ENCODE measurements around the gene ACSS1.
A peak's percentile ranks its signal among the peaks of the same experiment; 100 is the strongest.

ACSS1 gene

DNA sequence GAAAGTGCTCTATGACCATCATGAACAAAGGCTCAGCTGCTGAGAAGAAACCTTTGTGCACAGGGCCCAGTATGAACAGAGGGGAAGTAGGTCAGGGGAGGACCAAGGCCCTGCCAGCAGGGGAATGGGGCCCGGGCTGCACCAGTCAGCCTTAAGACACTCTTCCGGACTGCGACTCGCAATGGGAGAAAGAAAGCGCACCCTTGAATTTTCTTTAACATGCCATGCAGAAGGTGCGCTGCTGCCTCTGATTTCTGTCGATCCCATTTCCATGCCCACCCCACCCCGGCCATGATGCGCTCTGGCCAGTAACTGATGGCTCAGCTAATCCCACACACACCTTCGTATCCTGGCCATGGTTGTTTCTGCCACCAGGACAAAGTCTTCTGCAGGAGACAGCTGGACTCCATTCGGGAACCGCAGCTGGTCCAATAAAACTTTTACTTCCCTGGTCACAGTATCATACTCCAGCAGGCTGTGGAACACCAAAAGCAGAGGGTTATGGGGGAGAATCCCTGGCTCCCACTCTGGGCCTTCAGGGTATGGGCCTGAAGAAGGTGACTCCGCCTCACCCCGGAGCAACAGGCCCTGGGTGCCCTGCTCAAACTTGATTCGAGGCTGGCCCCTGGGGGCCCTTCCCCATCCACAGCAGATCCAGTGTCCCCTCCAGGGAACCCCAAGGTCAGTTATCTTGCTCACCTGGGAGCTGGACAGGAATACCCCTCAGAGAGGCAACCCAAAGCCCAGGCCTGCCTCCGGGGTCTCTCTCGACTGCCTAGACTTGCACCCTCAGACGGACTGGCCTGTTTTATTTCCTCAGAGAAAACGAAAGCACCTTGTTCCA is 88.5 kb downstream of the ACSS1 start:
- FAIRE-seq = no peak

DNA sequence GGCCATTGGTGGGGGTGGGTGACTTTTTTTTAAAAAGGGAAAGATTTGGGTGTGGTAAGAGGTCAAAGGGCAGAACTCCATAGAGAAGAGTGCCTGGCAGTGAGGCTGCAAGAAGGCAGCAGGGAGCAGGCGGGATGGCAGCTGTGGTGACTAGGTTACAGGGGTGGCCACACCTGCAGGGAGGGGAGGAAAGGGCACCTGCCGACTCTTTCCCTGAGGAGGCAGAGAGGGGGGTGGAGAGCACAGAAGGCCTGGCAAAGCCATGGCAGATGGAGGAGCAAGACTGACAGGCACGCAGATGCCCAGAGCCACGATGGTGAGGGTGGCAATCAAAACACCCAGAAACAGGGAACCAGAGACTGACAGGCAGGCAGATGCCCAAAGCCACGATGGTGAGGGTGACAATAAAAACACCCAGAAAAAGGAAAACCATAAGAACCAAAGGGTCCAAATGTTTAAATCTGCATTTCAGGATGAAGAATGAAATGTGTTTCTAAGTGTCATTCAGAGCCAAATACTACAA is 89.6 kb downstream of the ACSS1 start:
- FAIRE-seq = no peak

- no peak for FAIRE-seq
Observed at GRCh38 chr20:24966317-24967012, 91.5 kb downstream of the ACSS1 start.

DNA sequence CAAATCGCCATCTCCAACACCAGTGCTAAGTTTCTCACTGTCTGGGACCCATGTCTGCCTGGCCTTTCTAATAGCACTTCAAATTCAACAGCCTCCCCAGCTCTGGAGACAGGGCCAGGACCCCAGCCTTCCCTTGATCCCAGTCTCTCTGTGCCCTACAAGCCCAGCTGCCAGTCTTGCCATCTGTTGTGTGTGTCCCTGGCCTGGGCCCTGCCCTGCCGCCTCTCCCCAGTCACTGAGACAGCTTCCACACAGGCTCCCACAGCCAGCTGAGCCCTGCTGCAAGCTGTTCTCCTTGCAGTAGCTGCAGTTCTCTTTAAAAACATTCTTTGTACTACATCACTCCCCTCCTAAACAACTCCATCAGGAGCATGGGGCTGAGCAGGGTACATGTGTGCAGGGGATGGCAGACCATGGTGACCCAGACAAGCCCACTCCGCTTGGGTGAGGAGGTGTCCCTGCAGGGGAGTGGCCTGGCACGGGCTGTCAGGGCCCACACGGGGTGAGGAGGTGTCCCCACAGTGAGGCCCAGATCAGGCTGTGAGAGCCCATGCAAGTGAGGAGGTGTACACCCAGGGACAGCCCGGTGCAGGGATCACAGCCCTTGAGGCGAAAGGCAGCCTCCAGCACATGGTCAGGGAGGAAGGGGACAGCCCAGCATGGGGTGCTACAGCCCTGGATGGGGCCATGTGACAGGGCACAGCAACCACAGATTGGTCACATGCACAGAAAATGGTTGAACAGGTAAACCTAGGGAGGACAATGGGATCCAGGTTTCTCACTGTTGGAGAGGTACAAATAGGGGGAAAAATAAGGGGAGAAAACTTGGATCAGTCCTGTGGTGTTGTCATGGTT is 92.6 kb downstream of the ACSS1 start:
- FAIRE-seq = no peak

- peak; percentile 93 for FAIRE-seq
Observed at GRCh38 chr20:24964506-24964840, 93.5 kb downstream of the ACSS1 start.

DNA sequence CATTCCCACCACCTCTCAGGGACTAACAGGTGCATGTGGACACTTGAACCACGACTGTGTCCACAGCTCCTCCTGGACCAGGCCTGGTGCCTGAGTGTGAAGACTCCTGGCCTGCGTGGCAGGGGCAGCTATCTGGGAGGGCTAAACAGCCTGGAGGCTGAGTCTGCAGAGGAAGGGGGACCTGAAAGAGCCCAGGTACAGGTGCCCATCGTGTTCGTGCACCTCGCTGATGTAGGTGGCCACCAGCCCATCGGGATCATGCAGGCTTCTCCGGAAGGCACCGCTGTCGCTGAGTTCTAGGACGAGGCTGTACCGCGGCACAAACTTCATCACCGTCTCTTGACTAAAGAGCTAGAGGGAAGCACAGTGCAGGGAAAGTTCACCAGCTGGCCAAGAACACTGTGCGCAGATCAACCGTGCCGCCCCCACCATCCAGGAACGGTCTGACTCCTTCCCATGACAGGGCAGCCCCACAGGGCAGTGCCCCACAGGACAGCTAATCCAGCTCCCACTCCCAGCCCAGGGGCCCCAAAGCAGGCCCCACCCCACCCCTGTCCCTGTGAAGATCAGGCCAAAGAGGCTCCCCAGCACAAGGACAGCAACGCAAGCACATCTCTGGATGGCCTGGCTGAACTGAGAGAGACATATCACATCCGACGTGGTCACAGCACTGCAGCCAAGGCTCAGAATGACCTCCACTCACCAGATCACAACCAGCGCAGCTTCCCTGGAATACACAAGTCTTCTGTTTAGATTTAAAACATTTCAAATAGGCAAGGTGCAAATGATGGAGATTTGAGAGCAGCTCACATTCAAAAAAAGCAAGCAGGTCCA is 94.0 kb downstream of the ACSS1 start:
- no peak for FAIRE-seq

DNA sequence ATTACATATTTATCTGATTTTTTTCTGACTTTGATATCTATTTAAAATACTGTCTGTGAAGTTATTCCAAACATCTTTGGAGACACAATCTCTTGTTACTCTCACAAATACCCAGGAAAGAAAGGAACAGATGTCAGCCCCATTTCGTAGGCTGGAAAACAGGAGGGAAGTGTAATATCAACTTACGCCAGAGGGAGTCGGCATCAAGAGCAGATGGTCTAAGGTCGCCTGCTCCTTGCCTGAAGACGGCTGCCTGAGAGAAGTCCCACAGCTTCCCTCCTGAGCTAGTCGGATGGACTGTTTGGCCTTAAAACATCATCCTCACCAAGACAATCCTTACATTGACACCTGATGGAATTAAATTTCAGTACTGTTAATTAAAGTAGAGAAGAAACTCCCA is 95.4 kb downstream of the ACSS1 start:
- no peak for FAIRE-seq

GRCh38 chr20:24962182-24962492 is 95.8 kb downstream of the ACSS1 start:
- no peak for FAIRE-seq

DNA sequence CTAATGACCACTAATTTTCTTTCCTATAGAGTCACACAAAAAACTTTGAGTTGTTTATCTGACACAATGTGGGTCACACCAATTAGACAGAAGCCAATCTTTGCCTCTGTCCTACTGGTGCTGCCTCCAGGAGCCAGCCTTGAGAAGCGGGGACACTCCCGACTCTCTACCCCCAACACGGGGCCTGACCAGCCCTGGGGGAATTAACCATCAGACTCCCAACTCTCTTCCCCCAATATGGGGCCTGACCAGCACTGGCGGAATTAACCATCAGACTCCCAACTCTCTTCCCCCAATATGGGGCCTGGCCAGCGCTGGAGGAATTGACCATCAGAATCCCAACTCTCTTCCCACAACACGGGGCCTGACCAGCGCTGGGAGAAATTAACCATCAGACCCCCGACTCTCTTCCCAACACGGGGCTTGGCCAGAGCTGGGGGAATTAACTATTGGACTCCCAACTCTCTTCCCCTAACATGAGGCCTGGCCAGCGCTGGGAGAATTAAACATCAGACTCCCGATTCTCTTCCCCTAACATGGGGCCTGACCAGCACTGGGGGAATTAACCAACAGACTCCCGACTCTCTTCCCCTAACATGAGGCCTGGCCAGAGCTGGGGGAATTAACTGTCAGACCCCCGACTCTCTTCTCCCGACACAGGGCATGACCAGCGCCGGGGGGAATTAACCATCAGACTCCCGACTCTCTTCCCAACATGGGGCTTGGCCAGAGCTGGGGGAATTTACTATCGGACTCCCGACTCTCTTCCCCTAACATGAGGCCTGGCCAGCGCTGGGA is 96.4 kb downstream of the ACSS1 start:
- FAIRE-seq = no peak

- FAIRE-seq = no peak
Observed at GRCh38 chr20:24960861-24961260, 97.1 kb downstream of the ACSS1 start.

- FAIRE-seq = no peak
Observed at GRCh38 chr20:24960302-24960801, 97.6 kb downstream of the ACSS1 start.

DNA sequence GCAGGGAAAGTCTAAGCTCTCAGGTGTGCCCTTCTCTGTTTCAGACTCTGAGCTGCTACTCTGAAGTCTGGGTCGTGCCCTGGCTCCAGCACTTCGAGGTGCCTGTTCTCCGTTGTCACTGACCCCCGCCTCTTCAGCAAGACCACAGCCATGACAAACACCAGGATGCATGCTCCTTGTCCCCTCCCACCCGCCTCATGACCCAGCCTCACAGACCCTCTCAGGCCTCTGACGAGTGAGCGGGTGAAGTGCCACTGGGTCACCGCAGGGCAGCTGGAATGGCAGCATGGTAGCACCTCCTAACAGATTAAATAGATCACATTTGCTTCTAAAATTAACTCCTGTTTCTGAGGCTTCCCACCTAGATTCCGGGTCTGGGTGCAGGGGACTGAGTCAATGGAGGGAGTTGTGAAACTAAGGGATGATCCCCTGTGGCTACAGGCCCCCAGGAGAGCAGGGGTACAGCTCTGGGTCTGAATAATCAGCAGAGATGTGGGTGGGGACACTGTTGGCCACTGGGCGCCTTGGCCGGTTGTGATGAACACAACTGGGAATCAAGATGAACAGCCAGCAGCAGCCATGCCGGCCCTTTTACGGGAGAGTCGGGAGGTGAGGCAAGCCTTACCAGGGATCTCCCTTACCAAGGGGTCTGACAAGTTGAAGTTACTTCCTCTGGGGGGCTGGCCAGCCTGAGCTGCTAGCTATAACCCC is 98.2 kb downstream of the ACSS1 start:
- FAIRE-seq = no peak

DNA sequence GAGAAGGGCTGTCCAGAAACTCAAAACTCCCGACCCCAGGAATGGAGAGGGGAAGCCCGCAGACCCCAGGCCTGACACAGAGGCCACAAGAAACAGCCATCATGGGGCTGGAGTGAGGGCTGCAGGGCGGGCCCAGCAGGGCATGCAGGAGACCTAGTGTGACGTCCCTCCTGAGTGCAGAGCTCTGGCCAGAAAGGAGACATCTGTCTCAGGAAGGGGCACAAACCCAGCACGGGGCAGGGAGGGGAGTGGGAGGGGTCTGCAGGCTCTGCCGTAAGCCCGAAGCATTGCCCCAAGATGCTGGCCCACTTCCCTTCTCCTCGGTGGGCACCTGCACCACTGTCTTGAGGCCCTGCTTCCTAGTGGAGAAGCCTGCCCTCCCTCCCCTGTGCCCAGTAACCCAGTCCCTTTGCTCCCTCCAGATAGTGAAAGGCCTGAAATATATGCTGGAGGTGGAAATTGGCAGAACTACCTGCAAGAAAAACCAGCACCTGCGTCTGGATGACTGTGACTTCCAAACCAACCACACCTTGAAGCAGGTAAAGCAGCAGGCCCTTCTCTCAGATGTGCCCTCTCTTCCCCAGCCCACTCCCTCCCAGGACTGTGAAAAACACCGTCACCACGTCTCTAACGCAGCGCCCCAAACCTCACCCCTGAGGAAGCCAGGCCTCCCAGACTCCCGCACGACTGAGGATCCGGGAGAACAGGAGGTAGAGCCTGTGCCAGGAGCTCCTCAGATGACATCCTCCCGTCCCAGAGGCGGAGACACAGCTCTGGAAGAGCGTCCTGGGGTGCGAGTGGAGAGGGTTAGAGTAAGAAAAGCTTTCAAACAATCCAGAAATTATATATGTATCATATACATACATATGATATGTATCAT is 99.2 kb downstream of the ACSS1 start:
- FAIRE-seq = no peak

- FAIRE-seq = no peak
Observed at GRCh38 chr20:24957326-24958016, 100.5 kb downstream of the ACSS1 start.
